ENCODE results near the gene TTYH2. TPM values are rescaled to one million over a fixed set of nuclear protein-coding genes. Genes with fewer than 3 reads are reported as not detected.

The TTYH2 gene
- polyA plus RNA-seq, 1 of the 3 experiments (the other 2 are of a cell fraction): 16.1 TPM

- Histone ChIP-seq H2AFZ (ENCODE audit: low read depth) (no peak overlapping the region), H3K9me2 (no peaks in the 10 kb centered on the region), H3K27me3 (ENCODE audit: insufficient read depth) (no peaks in the 10 kb centered on the region), H3K36me3 (replicated peaks in 1 of 2; ENCODE audit: control insufficient read depth in 1 of 2, insufficient read depth in 2 of 2, low read length in 1 of 2) (no peaks in the 10 kb centered on the region), H3K9ac (no peak overlapping the region), H3K4me3 (ENCODE audit: low read depth in 2 of 2, low read length in 1 of 2) (no peak overlapping the region), H3K4me2 (no peak overlapping the region), H3K27ac (ENCODE audit: low read depth in 2 of 2, low read length in 1 of 2) (no peak overlapping the region), H3F3A (replicated peaks; ENCODE audit: insufficient read depth) (no peaks in the 10 kb centered on the region), H3K4me1 (ENCODE audit: control insufficient read depth in 1 of 2, insufficient read depth in 2 of 2, low read depth in 1 of 2, low read length in 1 of 2) (peaks cover 0 to 36% of the 10 kb centered on the region in 2 experiments; a peak in 1 of 4 replicates), H4K20me1 (ENCODE audit: insufficient read depth) (no peaks in the 10 kb centered on the region), H3K79me2 (ENCODE audit: insufficient read depth) (no peaks in the 10 kb centered on the region), H3K9me3 (no peaks in the 10 kb centered on the region)
- no peak for DNase-seq
- ChIA-PET CTCF (interaction anchor here (0.7 to 3.7 kb wide), 10 partner anchors 9 to 134 kb away, joined by 3 to 17 read pairs (median 6); partner anchors contain the start of gene TTYH2), POLR2A (interaction anchor here (1.2 to 1.6 kb wide), 2 partner anchors 9 to 35 kb away, joined by 4 to 5 read pairs; no protein-coding TSS in a partner anchor)
- 79% methylated on average over 5 of the region's 5 CpGs for WGBS (ENCODE audit: low lambda C conversion rate)
- TF ChIP-seq SMC3 (IDR thresholded peaks at IDR 0.05; ENCODE audit: low read depth, low read length) (no peak), REST (IDR thresholded peaks at IDR 0.05; ENCODE audit: low read depth, low read length) (no peak), JUND (IDR thresholded peaks at IDR 0.05) (no peak), NRF1 (IDR thresholded peaks at IDR 0.05; ENCODE audit: low read depth, low read length) (no peak), FOXM1 (IDR thresholded peaks at IDR 0.05; ENCODE audit: low read depth) (no peak), CTCF (IDR thresholded peaks at IDR 0.05) (no peak), FOXJ3 (CRISPR knock-in tag; IDR thresholded peaks at IDR 0.05) (no peak), RFX5 (IDR thresholded peaks at IDR 0.05; ENCODE audit: low read length) (no peak), IRF3 (IDR thresholded peaks at IDR 0.05; ENCODE audit: low read depth, low read length) (no peak), RAD21 (IDR thresholded peaks at IDR 0.05; ENCODE audit: low read length) (no peak)
These were observed 32.5 kb downstream of the TTYH2 start for GRCh38 chr17:74245871-74246270.

All from SK-N-SH (cell line).